Endothelial cell (in vitro differentiated cells): ENCODE measurements around the gene TMEM225B. TPM values are rescaled to one million over a fixed set of nuclear protein-coding genes. Genes with fewer than 3 reads are reported as not detected.
A peak's percentile ranks its signal among the peaks of the same experiment; 100 is the strongest.
"Not testable (repeated sequence)": the region's sequence is repeated elsewhere in the genome, so short reads cannot be mapped to it uniquely, and the experiment has no call there.

Experiments used
- DNase-seq: peaks from one replicate; pipeline ENCODE4 v3.0.0; 2021; ENCODE audit warnings: low spot score
- H3K27ac Mint-ChIP-seq: one replicate; pipeline ENCODE4 v1.8.0; 2021; ENCODE audit warnings: mixed read lengths, inconsistent platforms; ENCODE audit not compliant: unreplicated experiment
- H3K27me3 Mint-ChIP-seq: one replicate; pipeline ENCODE4 v1.8.0; 2021; ENCODE audit warnings: mild to moderate bottlenecking, moderate library complexity, mixed read lengths, inconsistent platforms; ENCODE audit not compliant: unreplicated experiment
- H3K36me3 Mint-ChIP-seq: one replicate; pipeline ENCODE4 v1.8.0; 2021; ENCODE audit warnings: mild to moderate bottlenecking, low read depth, mixed read lengths, inconsistent platforms; ENCODE audit not compliant: unreplicated experiment
- H3K4me1 Mint-ChIP-seq: one replicate; pipeline ENCODE4 v1.8.0; 2021; ENCODE audit warnings: mild to moderate bottlenecking, mixed read lengths, inconsistent platforms; ENCODE audit not compliant: unreplicated experiment
- H3K4me3 Mint-ChIP-seq: one replicate; pipeline ENCODE4 v1.8.0; 2021; ENCODE audit warnings: mild to moderate bottlenecking, mixed read lengths, inconsistent platforms; ENCODE audit not compliant: unreplicated experiment
- H3K9me3 Mint-ChIP-seq: one replicate; pipeline ENCODE4 v1.8.0; 2021; ENCODE audit warnings: mixed read lengths, inconsistent platforms; ENCODE audit not compliant: unreplicated experiment
- CTCF ChIP-seq: fragments of 200-600 bp; sonication (generic); IDR thresholded peaks from one replicate; pipeline ENCODE4 v1.5.0; 2021; ENCODE audit warnings: antibody characterized with exemption; ENCODE audit not compliant: unreplicated experiment
- total RNA-seq: library from RNA; stranded (reverse); fragmentation: NEBNext Ultra II Directional; extraction: Animal tissue kit (Norgen Biotek cat#: 25700); gene quantifications from one replicate; pipeline ENCODE4 v1.2.1, GENCODE V29; 2021; ENCODE audit not compliant: unreplicated experiment

The TMEM225B gene
- total RNA-seq, 1 donor from 2014 or later = 0.46 TPM

GRCh38 chr7:99629643-99630042 lies 31.6 kb downstream of the TMEM225B start:
- peaks cover 50% of the 10 kb centered on the region for H3K36me3 Mint-ChIP-seq
- H3K9me3 Mint-ChIP-seq = no peaks in the 10 kb centered on the region
- TF ChIP-seq CTCF = no peak
- H3K4me1 Mint-ChIP-seq = peaks cover 10% of the 10 kb centered on the region
- H3K27me3 Mint-ChIP-seq = peaks cover 9% of the 10 kb centered on the region
- no peak overlapping the region for H3K27ac Mint-ChIP-seq
- H3K4me3 Mint-ChIP-seq = no peak overlapping the region
- DNase-seq = no peak

- no peak for DNase-seq
- Mint-ChIP-seq H3K9me3 (no peaks in the 10 kb centered on the region), H3K4me3 (no peak overlapping the region), H3K4me1 (peaks cover 2% of the 10 kb centered on the region), H3K36me3 (peaks cover 34% of the 10 kb centered on the region), H3K27me3 (peaks cover 7% of the 10 kb centered on the region), H3K27ac (peak overlapping the region; percentile 24)
- TF ChIP-seq CTCF = no peak
Measured at GRCh38 chr7:99631295-99632109, 33.4 kb downstream of the TMEM225B start.

- H3K4me3 Mint-ChIP-seq, H3K27ac Mint-ChIP-seq, H3K9me3 Mint-ChIP-seq, H3K36me3 Mint-ChIP-seq, H3K4me1 Mint-ChIP-seq, DNase-seq, H3K27me3 Mint-ChIP-seq: not testable (repeated sequence)
Measured at GRCh38 chr7:99637414-99637813, 39.3 kb downstream of the TMEM225B start.

GRCh38 chr7:99638731-99639130 lies 40.7 kb downstream of the TMEM225B start:
- Mint-ChIP-seq H3K9me3 (no peaks in the 10 kb centered on the region), H3K27ac (no peak overlapping the region), H3K36me3 (peaks cover 16% of the 10 kb centered on the region), H3K27me3 (no peaks in the 10 kb centered on the region), H3K4me3 (no peak overlapping the region), H3K4me1 (no peaks in the 10 kb centered on the region)
- no peak for DNase-seq
- TF ChIP-seq CTCF = no peak

GRCh38 chr7:99639267-99639666 lies 41.2 kb downstream of the TMEM225B start:
- TF ChIP-seq CTCF = no peak
- H3K36me3 Mint-ChIP-seq = peaks cover 19% of the 10 kb centered on the region
- no peak overlapping the region for H3K27ac Mint-ChIP-seq
- H3K27me3 Mint-ChIP-seq = no peaks in the 10 kb centered on the region
- no peak overlapping the region for H3K4me3 Mint-ChIP-seq
- no peaks in the 10 kb centered on the region for H3K9me3 Mint-ChIP-seq
- H3K4me1 Mint-ChIP-seq = no peaks in the 10 kb centered on the region
- DNase-seq = no peak
